Left colon (tissue), 2 donors: Measurements from ENCODE around the gene CCDC106. TPM values are rescaled to one million over a fixed set of nuclear protein-coding genes. Genes with fewer than 3 reads are reported as not detected.

Experiments used
- ATAC-seq: fragments of 200-7000 bp; cut with Tn5 transposase; one replicate; pipeline ENCODE4 v1.9.1; 2020; ENCODE audit warnings: mild to moderate bottlenecking, moderate library complexity
- DNase-seq, 2 donors: peaks; one replicate each; pipeline ENCODE4 v3.0.0-alpha.2; 2020
- intact Hi-C, 2 donors: fragments of 100-400 bp; cut with DNase I in 1 of 2; cut with micrococcal nuclease in 1 of 2; formaldehyde crosslinking; loops; one replicate each; pipeline versions ENCODE4 v1.11.2 to v1.14.0; 2022; cut with DNase I, micrococcal nuclease
- total RNA-seq, 2 donors: library from RNA; stranded (reverse); fragmentation: NEBNext Ultra II Directional; extraction: Animal tissue kit (Norgen Biotek cat#: 25700); gene quantifications; one replicate each; pipeline ENCODE4 v1.2.1, GENCODE V29; 2021
- donor health status: DM: no; HTN: no; CAD: no.
- donor health status: DM: yes; HTN: yes; CAD: no.

The CCDC106 gene
- total RNA-seq, 2 donors from 2014 or later: 6.2 to 6.7 TPM

- DNase-seq (peak; percentile 75 to 88), ATAC-seq (peak; percentile 33)
- intact Hi-C loops: no loop called here
These were observed 39.5 kb downstream of the CCDC106 start for GRCh38 chr19:55687281-55688201.

GRCh38 chr19:55688422-55689218 is 40.6 kb downstream of the CCDC106 start:
- intact Hi-C loops: no loop called here
- DNase-seq (peak; percentile 86 to 92), ATAC-seq (peak; percentile 77)

- DNase-seq (peak in 1 of 2 donors; percentile 36), ATAC-seq (no peak)
- intact Hi-C loops: no loop called here
These were observed 41.5 kb downstream of the CCDC106 start for GRCh38 chr19:55689411-55690108.

- no peak for DNase-seq
- no peak for ATAC-seq
- intact Hi-C loops: no loop called here
These were observed 42.2 kb downstream of the CCDC106 start for GRCh38 chr19:55690109-55690768.

- ATAC-seq: no peak
- intact Hi-C loops: no loop called here
- DNase-seq: no peak
These were observed 42.9 kb downstream of the CCDC106 start for GRCh38 chr19:55690769-55691545.

- ATAC-seq: no peak
- DNase-seq: peak in 1 of 2 donors; percentile 26
- intact Hi-C loops: no loop called here
These were observed 43.8 kb downstream of the CCDC106 start for GRCh38 chr19:55691561-55692481.

GRCh38 chr19:55692681-55693081 is 44.7 kb downstream of the CCDC106 start:
- DNase-seq (peak in 1 of 2 donors; percentile 22), ATAC-seq (no peak)
- intact Hi-C loops: no loop called here

- DNase-seq (no peak), ATAC-seq (no peak)
- intact Hi-C loops: no loop called here
These were observed 45.4 kb downstream of the CCDC106 start for GRCh38 chr19:55693336-55693974.

GRCh38 chr19:55694241-55694655 is 46.2 kb downstream of the CCDC106 start:
- DNase-seq (peak; percentile 79 to 85), ATAC-seq (peak; percentile 89)
- intact Hi-C loops: no loop called here

GRCh38 chr19:55694656-55695491 is 46.9 kb downstream of the CCDC106 start:
- intact Hi-C loops: no loop called here
- DNase-seq: peak in 1 of 2 donors; percentile 23
- ATAC-seq: no peak

- intact Hi-C loops: no loop called here
- DNase-seq: peak in 1 of 2 donors; percentile 24
- no peak for ATAC-seq
These were observed 47.7 kb downstream of the CCDC106 start for GRCh38 chr19:55695511-55696290.

- DNase-seq (peak in 1 of 2 donors; percentile 16), ATAC-seq (no peak)
- intact Hi-C loops: no loop called here
These were observed 48.5 kb downstream of the CCDC106 start for GRCh38 chr19:55696301-55697068.

- DNase-seq: no peak
- intact Hi-C loops: no loop called here
- no peak for ATAC-seq
These were observed 49.0 kb downstream of the CCDC106 start for GRCh38 chr19:55697069-55697440.

- no peak for ATAC-seq
- intact Hi-C loops: no loop called here
- peak in 1 of 2 donors; percentile 21 for DNase-seq
These were observed 49.7 kb downstream of the CCDC106 start for GRCh38 chr19:55697698-55698097.
